Measurements from ENCODE around the gene TRMO.
A peak's percentile ranks its signal among the peaks of the same experiment; 100 is the strongest.

The TRMO gene

GRCh38 chr9:97889941-97890887 lies 32.1 kb downstream of the TRMO start:
- no peak overlapping the region for H3K27ac ChIP-seq
- TF ChIP-seq ZFX (IDR thresholded peaks at IDR 0.05; ENCODE audit: borderline replicate concordance) (no peak), CTCF (IDR thresholded peaks at IDR 0.05) (peak; percentile 87)

GRCh38 chr9:97880336-97880735 lies 42.0 kb downstream of the TRMO start:
- no peak overlapping the region for H3K27ac ChIP-seq
- TF ChIP-seq ZFX (IDR thresholded peaks at IDR 0.05; ENCODE audit: borderline replicate concordance) (no peak), CTCF (IDR thresholded peaks at IDR 0.05) (no peak)

DNA sequence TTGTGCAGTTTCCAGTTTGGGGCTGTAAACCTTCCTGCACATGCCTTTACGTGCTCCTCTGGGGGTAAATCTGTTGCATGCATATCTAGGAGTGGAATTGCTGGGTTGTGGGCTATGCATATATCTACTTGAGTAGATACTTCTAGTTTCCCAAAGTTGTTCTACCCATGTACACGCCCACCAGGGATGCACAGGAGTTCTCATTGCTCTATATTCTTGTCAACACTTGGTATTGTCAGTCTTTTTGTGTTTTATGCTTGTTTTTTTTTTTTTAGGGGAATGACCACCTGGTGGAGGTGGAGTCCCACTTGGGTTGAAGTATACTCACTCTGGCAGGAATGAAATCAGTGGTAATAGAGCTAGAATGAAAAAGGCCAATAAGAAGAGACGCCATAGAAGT lies 46.2 kb downstream of the TRMO start:
- no peak overlapping the region for H3K27ac ChIP-seq

GRCh38 chr9:97875111-97875510 lies 47.2 kb downstream of the TRMO start:
- no peak for TF ChIP-seq CTCF (IDR thresholded peaks at IDR 0.05)
- no peak for TF ChIP-seq ZFX (IDR thresholded peaks at IDR 0.05; ENCODE audit: borderline replicate concordance)
- no peak overlapping the region for H3K27ac ChIP-seq

More for the DNA sequence above, 46.2 kb downstream of the TRMO start:
- TF ChIP-seq ZFX (IDR thresholded peaks at IDR 0.05; ENCODE audit: borderline replicate concordance), result no peak
- no peak for TF ChIP-seq CTCF (IDR thresholded peaks at IDR 0.05)

DNA sequence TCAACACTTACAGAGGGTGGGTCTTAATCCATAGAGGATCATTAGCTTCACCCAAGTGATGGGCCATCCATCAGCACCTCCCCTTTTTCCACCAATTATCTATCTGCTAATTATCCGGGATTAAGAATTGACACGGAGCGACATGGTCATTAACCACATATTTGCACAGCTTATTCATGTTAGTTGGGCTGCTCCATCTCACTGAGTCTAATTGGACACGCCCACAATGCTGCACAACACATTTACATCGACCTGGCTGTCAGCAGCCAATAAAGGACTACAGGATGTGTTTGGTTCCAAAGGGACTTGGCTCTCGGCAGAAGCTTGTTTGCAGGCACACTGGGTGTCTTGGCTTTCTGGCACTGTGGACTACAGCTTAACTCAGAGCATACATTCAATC lies 47.7 kb downstream of the TRMO start:
- H3K27ac ChIP-seq, result no peak overlapping the region
- TF ChIP-seq ZFX (IDR thresholded peaks at IDR 0.05; ENCODE audit: borderline replicate concordance) (no peak), CTCF (IDR thresholded peaks at IDR 0.05) (no peak)

- no peak overlapping the region for H3K27ac ChIP-seq
- TF ChIP-seq CTCF (IDR thresholded peaks at IDR 0.05), result no peak
- no peak for TF ChIP-seq ZFX (IDR thresholded peaks at IDR 0.05; ENCODE audit: borderline replicate concordance)
These were observed 48.4 kb downstream of the TRMO start for GRCh38 chr9:97873882-97874281.

DNA sequence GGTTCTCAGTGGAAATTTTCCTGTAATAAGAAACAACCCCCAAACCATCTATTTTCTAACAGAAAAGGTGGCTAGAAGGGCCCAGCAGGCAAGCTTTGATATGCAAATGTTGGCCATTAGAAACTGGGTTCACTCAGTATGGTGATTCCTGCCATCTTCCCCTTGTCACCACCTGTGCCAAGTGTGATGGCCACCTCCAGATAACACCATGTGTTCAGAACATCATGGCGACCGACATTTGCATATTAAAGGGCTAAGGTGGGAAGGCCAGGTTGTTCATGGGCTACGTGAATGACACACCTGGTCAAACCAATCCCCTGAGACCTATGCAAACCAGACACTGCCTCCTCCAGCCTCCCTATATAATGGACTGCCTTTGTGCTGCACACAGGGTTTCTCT lies 48.9 kb downstream of the TRMO start:
- H3K27ac ChIP-seq, result no peak overlapping the region
- TF ChIP-seq ZFX (IDR thresholded peaks at IDR 0.05; ENCODE audit: borderline replicate concordance) (no peak), CTCF (IDR thresholded peaks at IDR 0.05) (no peak)

Measured in 22Rv1 (cell line).